Articular chondrocyte of knee joint (primary cell): ENCODE data around the gene PTPDC1. TPM values are rescaled to one million over a fixed set of nuclear protein-coding genes. Genes with fewer than 3 reads are reported as not detected.

ENCODE experiments used
- total RNA-seq: library from RNA; depleted of rRNA; stranded (reverse); fragments of >200 nt; gene quantifications from 2 replicates; pipeline ENCODE4 v1.2.3, GENCODE V29; 2012

PTPDC1 gene
- 11.4 and 12.1 TPM in 2 replicates for total RNA-seq

GRCh38 chr9:94084314-94084713, at the start of gene PTPDC1:
PTPDC1 (plus strand) TSS chr9:94084464; CDS start chr9:94084531, 67 bp downstream.

Other genes starting within 250 kb of the PTPDC1 start
- 74.6 and 88.3 TPM in 2 replicates for gene BARX1, start 129.1 kb upstream of the PTPDC1 start, total RNA-seq
- 5.9 and 6.8 TPM in 2 replicates for gene ZNF169, start 174.8 kb downstream of the PTPDC1 start, total RNA-seq
- not detected in 2 replicates for gene NUTM2F, start 244.2 kb downstream of the PTPDC1 start, total RNA-seq